H1 (cell line): ENCODE measurements around the gene GMCL1. TPM values are rescaled to one million over a fixed set of nuclear protein-coding genes. Genes with fewer than 3 reads are reported as not detected.

Experiments
- JUN ChIP-seq: IDR thresholded peaks from 2 replicates; pipeline ENCODE4 v1.6.1; 2011; ENCODE audit warnings: low read depth, mild to moderate bottlenecking, improper control_type of control experiment, low read length
- POU5F1 ChIP-seq: IDR thresholded peaks from 2 replicates; pipeline ENCODE4 v1.6.1; 2011; ENCODE audit warnings: low read depth, mild to moderate bottlenecking, low read length, moderate library complexity
- SUZ12 ChIP-seq: fragments of 200-600 bp; sonication (generic); IDR thresholded peaks from 2 replicates; pipeline ENCODE4 v1.6.1; 2012; ENCODE audit warnings: mild to moderate bottlenecking, inconsistent platforms, low read length, moderate library complexity, mixed read lengths
- polyA plus RNA-seq, 7 experiments: library from polyadenylated mRNA; depleted of rRNA in 3 of 7; stranded (reverse) in 5 of 7; unstranded in 2 of 7; fragments of >200 nt in 5 of 7; fragments of 200-250 nt in 2 of 7; gene quantifications; 1 replicate in 5 of 7; 2 replicates in 1 of 7; 4 replicates in 1 of 7; pipeline versions ENCODE4 v1.2.1 to v1.2.3, GENCODE V29; 2011 to 2013; ENCODE audit warnings: missing spikeins in 2 of 7, mixed read lengths in 2 of 7
- total RNA-seq: library from RNA; stranded (reverse); fragmentation: NEBNext Ultra II Directional; extraction: Animal tissue kit (Norgen Biotek cat#: 25700); gene quantifications from 2 replicates; pipeline ENCODE4 v1.2.1, GENCODE V29; 2021

Gene GMCL1
- total and polyA plus RNA-seq, 2 of the 8 experiments (the other 6 are each of a cell fraction or from before 2014, with no cell fraction given), result 6.5 to 21.9 TPM

- TF ChIP-seq JUN, result no peak
- no peak for TF ChIP-seq SUZ12
- no peak for TF ChIP-seq POU5F1
Measured at GRCh38 chr2:69923116-69923515, 93.7 kb downstream of the GMCL1 start (continued).
